MM.1S (cell line): ENCODE data around the gene PYGL.
A peak's percentile ranks its signal among the peaks of the same experiment; 100 is the strongest.

Source experiments
- DNase-seq: peaks from one replicate; pipeline ENCODE4 v3.0.0-alpha.2; 2015
- H2AFZ ChIP-seq: fragments of 300-600 bp; sonication (generic); 2 replicates; pipeline ENCODE4 v1.6.0; 2016; ENCODE audit warnings: antibody characterized with exemption, low read length
- H3F3A ChIP-seq: fragments of 300-600 bp; sonication (generic); 2 replicates; pipeline ENCODE4 v1.6.1; 2016; ENCODE audit warnings: mild to moderate bottlenecking, antibody characterized with exemption, low read length, moderate library complexity, mixed read lengths; ENCODE audit not compliant: insufficient read depth
- H3K27ac ChIP-seq: fragments of 300-600 bp; sonication (generic); 2 replicates; pipeline ENCODE4 v1.5.1; 2016; ENCODE audit warnings: mild to moderate bottlenecking, low read length
- H3K27me3 ChIP-seq: fragments of 300-600 bp; sonication (generic); replicated peaks from 2 replicates; pipeline ENCODE4 v1.6.0; 2016; ENCODE audit warnings: low read length; ENCODE audit not compliant: insufficient read depth
- H3K36me3 ChIP-seq: fragments of 300-600 bp; sonication (generic); replicated peaks from 2 replicates; pipeline ENCODE4 v1.6.1; 2016; ENCODE audit warnings: mild to moderate bottlenecking, low read length, mixed read lengths; ENCODE audit not compliant: insufficient read depth
- H3K4me1 ChIP-seq: fragments of 300-600 bp; sonication (generic); 2 replicates; pipeline ENCODE4 v1.6.1; 2016; ENCODE audit warnings: low read length, mixed read lengths
- H3K4me2 ChIP-seq: fragments of 300-600 bp; sonication (generic); 2 replicates; pipeline ENCODE4 v1.6.0; 2016; ENCODE audit warnings: low read depth, low read length
- H3K4me3 ChIP-seq: fragments of 300-600 bp; sonication (generic); 2 replicates; pipeline ENCODE4 v1.5.1; 2016; ENCODE audit warnings: low read length, mixed read lengths
- H3K79me2 ChIP-seq: fragments of 300-600 bp; sonication (generic); 2 replicates; pipeline ENCODE4 v1.6.1; 2016; ENCODE audit warnings: mixed run types, low read length, mixed read lengths
- H3K9ac ChIP-seq: fragments of 300-600 bp; sonication (generic); 2 replicates; pipeline ENCODE4 v1.6.1; 2016; ENCODE audit warnings: low read length, mixed read lengths
- H3K9me2 ChIP-seq: fragments of 300-600 bp; sonication (generic); replicated peaks from 2 replicates; pipeline ENCODE4 v1.6.1; 2016; ENCODE audit warnings: mild to moderate bottlenecking, low read length, mixed read lengths; ENCODE audit not compliant: insufficient read depth
- H3K9me3 ChIP-seq: fragments of 300-600 bp; sonication (generic); replicated peaks from 2 replicates; pipeline ENCODE4 v1.6.1; 2016; ENCODE audit warnings: mild to moderate bottlenecking, low read length, mixed read lengths; ENCODE audit not compliant: insufficient read depth
- H4K20me1 ChIP-seq: fragments of 300-600 bp; sonication (generic); 2 replicates; pipeline ENCODE4 v1.6.1; 2016; ENCODE audit warnings: mild to moderate bottlenecking, low read length, moderate library complexity, mixed read lengths; ENCODE audit not compliant: insufficient read depth
- EZH2 ChIP-seq: fragments of 300-600 bp; sonication (generic); optimal IDR thresholded peaks from 2 replicates; pipeline ENCODE3; 2017; ENCODE audit warnings: low read depth, mild to moderate bottlenecking, antibody characterized with exemption, low read length, mixed read lengths
- EZH2phosphoT487 ChIP-seq: fragments of 300-600 bp; sonication (generic); IDR thresholded peaks from 2 replicates; pipeline ENCODE4 v1.6.1; 2018; ENCODE audit warnings: antibody characterized with exemption, low read length
- TF ChIP-seq, protein P1 (sequence below): fragments of 300-600 bp; sonication (generic); IDR thresholded peaks from 2 replicates; pipeline ENCODE4 v1.5.1; 2016; ENCODE audit warnings: antibody characterized with exemption, low read length, mixed read lengths

Gene PYGL

DNA sequence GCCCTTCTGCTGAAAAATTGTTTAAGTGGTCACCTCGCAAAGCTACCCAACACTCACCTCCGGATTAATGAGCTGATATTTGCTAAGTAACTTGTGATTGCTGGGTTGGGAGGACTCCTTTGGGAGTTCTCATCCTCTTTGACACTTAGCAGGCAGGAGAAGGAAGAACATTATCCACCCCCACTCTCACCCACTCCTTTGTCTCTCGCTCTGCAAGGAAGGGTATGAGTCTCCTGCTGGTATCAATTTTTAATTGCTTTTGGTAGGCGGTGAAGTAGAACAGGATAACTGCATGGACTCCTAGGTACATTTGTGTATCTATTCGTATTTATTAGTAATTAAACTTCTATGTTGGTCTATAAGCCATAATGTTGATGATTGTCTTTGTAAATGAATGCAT lies 79.3 kb downstream of the PYGL start:
- H3K27ac ChIP-seq, result no peak overlapping the region

DNA sequence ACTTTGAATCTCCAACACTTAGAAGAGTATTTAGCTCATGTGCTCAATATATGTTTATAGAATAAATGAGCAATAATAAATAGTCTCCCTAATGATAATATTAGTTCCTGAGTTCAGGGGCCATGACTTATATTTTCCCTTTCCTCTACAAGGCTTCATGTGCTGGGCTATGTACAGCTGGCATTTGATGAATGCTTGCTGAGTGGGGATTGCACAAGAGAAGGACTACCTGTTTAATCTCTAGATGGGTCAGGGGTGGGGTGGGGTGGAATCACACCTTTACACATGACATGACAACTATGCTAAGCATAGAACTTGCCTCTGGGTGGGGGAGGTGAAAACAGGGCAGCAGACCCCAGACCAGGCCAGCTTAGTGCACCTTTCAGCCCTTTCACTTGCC lies 80.0 kb downstream of the PYGL start:
- H3K9ac ChIP-seq, result no peak overlapping the region
- H2AFZ ChIP-seq, result no peak overlapping the region
- H3K9me3 ChIP-seq, result no peaks in the 10 kb centered on the region
- TF ChIP-seq EZH2phosphoT487, result no peak
- TF ChIP-seq, protein P1, sequence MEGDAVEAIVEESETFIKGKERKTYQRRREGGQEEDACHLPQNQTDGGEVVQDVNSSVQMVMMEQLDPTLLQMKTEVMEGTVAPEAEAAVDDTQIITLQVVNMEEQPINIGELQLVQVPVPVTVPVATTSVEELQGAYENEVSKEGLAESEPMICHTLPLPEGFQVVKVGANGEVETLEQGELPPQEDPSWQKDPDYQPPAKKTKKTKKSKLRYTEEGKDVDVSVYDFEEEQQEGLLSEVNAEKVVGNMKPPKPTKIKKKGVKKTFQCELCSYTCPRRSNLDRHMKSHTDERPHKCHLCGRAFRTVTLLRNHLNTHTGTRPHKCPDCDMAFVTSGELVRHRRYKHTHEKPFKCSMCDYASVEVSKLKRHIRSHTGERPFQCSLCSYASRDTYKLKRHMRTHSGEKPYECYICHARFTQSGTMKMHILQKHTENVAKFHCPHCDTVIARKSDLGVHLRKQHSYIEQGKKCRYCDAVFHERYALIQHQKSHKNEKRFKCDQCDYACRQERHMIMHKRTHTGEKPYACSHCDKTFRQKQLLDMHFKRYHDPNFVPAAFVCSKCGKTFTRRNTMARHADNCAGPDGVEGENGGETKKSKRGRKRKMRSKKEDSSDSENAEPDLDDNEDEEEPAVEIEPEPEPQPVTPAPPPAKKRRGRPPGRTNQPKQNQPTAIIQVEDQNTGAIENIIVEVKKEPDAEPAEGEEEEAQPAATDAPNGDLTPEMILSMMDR, result no peak
- TF ChIP-seq EZH2, result no peak
- H3K27ac ChIP-seq, result no peak overlapping the region
- no peak overlapping the region for H3K4me2 ChIP-seq
- H3K9me2 ChIP-seq, result no peaks in the 10 kb centered on the region
- no peaks in the 10 kb centered on the region for H3K4me1 ChIP-seq
- H3F3A ChIP-seq, result no peaks in the 10 kb centered on the region
- H4K20me1 ChIP-seq, result no peaks in the 10 kb centered on the region
- no peak overlapping the region for H3K4me3 ChIP-seq
- DNase-seq, result no peak
- no peaks in the 10 kb centered on the region for H3K27me3 ChIP-seq
- H3K79me2 ChIP-seq, result no peaks in the 10 kb centered on the region
- H3K36me3 ChIP-seq, result no peaks in the 10 kb centered on the region

More for the DNA sequence above, 79.3 kb downstream of the PYGL start:
- H3K4me3 ChIP-seq, result no peak overlapping the region
- no peaks in the 10 kb centered on the region for H3K9me2 ChIP-seq
- H3K9ac ChIP-seq, result no peak overlapping the region
- no peak overlapping the region for H2AFZ ChIP-seq
- H3K4me2 ChIP-seq, result no peak overlapping the region
- no peak for DNase-seq
- H3K9me3 ChIP-seq, result no peaks in the 10 kb centered on the region
- no peaks in the 10 kb centered on the region for H3F3A ChIP-seq
- no peaks in the 10 kb centered on the region for H3K36me3 ChIP-seq
- no peaks in the 10 kb centered on the region for H4K20me1 ChIP-seq
- TF ChIP-seq, protein P1, result no peak
- TF ChIP-seq EZH2phosphoT487 (no peak), EZH2 (no peak)
- no peaks in the 10 kb centered on the region for H3K27me3 ChIP-seq
- H3K79me2 ChIP-seq, result no peaks in the 10 kb centered on the region
- H3K4me1 ChIP-seq, result no peaks in the 10 kb centered on the region

DNA sequence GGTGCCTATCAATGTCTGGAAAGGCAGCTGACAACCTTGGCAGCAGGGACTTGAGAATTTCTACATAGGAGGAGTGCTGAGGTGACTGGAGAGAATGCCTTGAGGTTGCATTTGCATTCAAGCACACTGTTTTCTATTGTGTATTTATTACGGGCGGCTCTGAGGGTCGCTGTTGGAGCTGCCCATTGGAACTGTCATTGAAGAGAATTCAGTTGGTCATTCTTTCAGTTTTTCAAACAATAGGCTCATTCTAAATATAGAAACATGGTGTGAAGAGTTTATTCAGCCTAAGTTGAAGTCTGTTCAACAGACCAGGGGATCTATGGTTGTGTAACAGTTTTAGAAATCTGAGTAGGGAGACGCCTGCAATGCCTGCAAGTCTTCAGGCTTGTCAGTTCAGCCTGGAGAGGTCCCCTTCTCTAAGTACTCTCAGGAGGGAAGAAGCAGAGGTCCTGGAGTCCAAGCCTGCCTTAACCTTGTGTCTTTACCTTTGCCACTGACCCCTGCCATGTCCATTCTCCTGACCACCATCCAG lies 82.2 kb downstream of the PYGL start:
- no peaks in the 10 kb centered on the region for H3K9me2 ChIP-seq
- no peaks in the 10 kb centered on the region for H3K79me2 ChIP-seq
- H3K27ac ChIP-seq, result no peak overlapping the region

DNA sequence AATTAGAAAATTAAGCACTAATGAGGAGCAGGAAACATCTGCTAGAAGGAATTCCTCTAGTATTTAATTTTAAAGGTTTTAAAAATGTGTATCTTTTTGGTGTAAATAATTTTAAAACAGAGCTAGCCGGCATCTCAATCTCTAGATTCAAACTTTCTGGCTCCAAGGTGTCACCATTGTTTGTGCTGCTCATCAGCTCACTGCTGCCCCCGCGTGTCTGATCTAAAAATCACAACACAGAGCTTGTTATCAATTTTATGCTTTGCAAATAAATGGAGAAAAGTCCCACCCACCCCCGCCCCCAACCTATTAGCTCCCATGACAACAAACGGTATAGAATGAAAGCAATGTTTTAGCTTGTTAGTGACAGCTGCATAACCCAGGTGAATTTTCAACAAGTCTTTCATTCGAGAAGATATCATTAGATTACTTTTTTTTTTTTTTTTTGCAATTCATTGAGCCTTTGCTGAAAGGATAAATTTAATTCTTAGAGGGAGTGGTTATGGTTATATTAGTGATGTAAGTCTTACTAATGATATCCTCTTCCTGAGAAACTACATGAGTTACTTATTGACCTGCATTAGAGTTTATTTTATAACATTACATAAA lies 83.7 kb downstream of the PYGL start:
- TF ChIP-seq EZH2phosphoT487, result no peak
- TF ChIP-seq, protein P1, result peak; percentile 38
- Histone ChIP-seq H3K79me2 (no peaks in the 10 kb centered on the region), H4K20me1 (no peaks in the 10 kb centered on the region), H2AFZ (0 out of 2 replicates have a peak overlapping the region, but pooled peaks have one; percentile 19), H3K4me2 (peak overlapping the region; percentile 91), H3F3A (no peaks in the 10 kb centered on the region), H3K36me3 (no peaks in the 10 kb centered on the region), H3K9me3 (no peaks in the 10 kb centered on the region), H3K9me2 (no peaks in the 10 kb centered on the region), H3K27me3 (no peaks in the 10 kb centered on the region), H3K27ac (no peak overlapping the region), H3K4me1 (no peaks in the 10 kb centered on the region), H3K4me3 (peak overlapping the region; percentile 61), H3K9ac (no peak overlapping the region)
- DNase-seq, result peak; percentile 64

More for the DNA sequence above, 82.2 kb downstream of the PYGL start:
- Histone ChIP-seq H2AFZ (no peak overlapping the region), H3K4me3 (no peak overlapping the region), H3K9ac (no peak overlapping the region), H3K27me3 (no peaks in the 10 kb centered on the region), H4K20me1 (no peaks in the 10 kb centered on the region), H3K36me3 (no peaks in the 10 kb centered on the region), H3K4me2 (no peak overlapping the region), H3K4me1 (no peaks in the 10 kb centered on the region), H3K9me3 (no peaks in the 10 kb centered on the region), H3F3A (no peaks in the 10 kb centered on the region)
- no peak for TF ChIP-seq EZH2phosphoT487
- DNase-seq, result no peak
